Measurements from ENCODE around the gene ERC2.

ERC2 gene

GRCh38 chr3:55770077-55770476 lies 698.2 kb downstream of the ERC2 start:
- DNase-seq, result no peak

- DNase-seq, result no peak
These were observed 701.5 kb downstream of the ERC2 start for GRCh38 chr3:55766753-55767152.

- DNase-seq, result no peak
These were observed 702.2 kb downstream of the ERC2 start for GRCh38 chr3:55765906-55766701.

DNA sequence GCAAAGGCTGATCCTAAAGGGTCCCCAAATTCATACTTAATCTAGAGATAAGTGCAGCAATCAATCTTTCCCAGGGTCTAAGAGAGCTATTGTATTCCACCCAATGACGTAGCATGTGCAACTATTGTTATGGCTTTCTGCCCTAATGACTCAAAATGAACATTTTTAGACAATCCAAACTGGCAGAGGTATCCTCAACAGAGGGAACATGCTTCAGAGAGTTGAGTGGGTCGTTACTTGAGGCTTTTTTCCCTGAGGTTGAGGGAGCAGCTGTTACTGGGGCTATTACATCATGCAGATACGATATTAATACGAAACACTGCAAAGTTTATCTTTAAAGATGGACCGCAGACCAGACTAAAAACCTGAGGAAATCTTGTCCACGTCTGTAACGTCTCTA lies 702.9 kb downstream of the ERC2 start:
- no peak for DNase-seq

GRCh38 chr3:55756976-55757375 lies 711.3 kb downstream of the ERC2 start:
- no peak for DNase-seq

GRCh38 chr3:55755516-55756205 lies 712.6 kb downstream of the ERC2 start:
- no peak for DNase-seq

DNA sequence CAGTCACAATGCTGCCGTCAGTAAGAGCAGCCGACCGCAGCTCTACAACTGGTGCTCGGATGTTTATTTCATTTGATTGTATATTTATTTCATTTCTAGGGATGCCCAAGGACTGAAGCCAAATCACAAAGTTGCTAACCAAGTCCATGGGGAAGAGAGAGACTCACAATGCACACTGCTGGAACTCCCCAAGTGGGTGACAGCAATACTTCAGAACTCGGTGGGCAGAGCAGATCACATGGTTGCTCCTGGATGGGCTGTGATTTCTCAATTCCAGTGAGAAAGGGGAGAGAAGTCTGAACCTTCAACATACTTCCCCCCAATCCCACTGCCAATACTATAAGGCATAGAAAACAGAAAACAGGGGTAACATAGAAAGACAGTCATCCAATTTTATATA lies 715.4 kb downstream of the ERC2 start:
- DNase-seq, result no peak

GRCh38 chr3:55751730-55752129 lies 716.5 kb downstream of the ERC2 start:
- no peak for DNase-seq

DNA sequence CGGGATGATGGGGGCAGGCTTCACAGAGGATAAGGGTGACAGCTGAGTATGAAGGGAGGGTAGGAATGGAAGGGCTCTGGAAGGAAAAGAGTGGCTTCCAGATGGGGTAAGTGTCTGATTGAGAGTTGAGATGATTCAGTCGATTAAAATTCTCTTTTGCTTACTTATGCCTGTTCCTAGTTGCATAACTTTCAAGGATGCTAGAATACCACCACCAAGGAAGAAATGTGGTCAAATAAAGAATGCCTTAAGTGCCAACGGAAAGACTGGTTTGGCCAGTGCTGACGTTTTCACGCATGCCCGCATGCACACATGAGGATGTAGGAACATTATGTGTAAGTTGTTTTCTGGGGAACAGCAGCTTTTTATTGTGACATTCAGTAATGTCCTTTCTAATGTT lies 717.7 kb downstream of the ERC2 start:
- no peak for DNase-seq

DNA sequence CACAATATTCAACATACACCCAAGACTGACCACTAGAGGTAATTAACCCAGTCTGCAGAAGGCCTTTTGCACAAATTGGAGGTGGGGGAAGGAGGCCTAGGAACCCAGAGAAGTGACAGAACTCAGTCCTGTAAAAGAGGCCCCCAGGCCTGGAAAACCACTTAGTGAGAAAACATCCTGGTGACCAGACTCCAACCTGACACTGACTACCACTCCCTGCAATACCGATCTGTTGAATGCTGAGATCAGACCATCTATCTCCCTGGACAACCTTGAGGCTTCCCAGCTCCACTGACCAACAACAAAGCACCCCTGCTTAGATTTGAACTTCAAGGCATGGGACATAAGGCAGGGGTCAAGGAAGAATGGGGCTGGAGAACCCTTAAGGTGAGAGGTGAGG lies 719.2 kb downstream of the ERC2 start:
- DNase-seq, result no peak

- DNase-seq, result no peak
These were observed 721.4 kb downstream of the ERC2 start for GRCh38 chr3:55746808-55747413.

DNA sequence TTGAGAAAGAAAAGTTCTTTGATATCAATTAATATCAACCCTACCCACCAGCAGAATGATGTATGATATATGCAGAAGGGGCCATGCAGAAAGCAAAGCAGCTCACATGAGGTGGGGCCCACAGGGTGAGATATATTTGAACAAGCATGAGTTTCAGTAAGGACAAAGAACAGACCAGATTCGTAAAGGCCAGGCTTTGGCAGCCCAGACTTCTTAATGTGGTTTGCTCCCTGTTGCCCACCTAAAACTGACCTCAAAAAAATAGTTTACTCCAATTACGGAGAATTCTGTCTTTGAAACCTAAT lies 725.5 kb downstream of the ERC2 start:
- DNase-seq, result no peak

GRCh38 chr3:55742022-55742831 lies 726.0 kb downstream of the ERC2 start:
- no peak for DNase-seq

- no peak for DNase-seq
These were observed 731.1 kb downstream of the ERC2 start for GRCh38 chr3:55737186-55737585.

GRCh38 chr3:55735976-55736375 lies 732.3 kb downstream of the ERC2 start:
- DNase-seq, result no peak

DNA sequence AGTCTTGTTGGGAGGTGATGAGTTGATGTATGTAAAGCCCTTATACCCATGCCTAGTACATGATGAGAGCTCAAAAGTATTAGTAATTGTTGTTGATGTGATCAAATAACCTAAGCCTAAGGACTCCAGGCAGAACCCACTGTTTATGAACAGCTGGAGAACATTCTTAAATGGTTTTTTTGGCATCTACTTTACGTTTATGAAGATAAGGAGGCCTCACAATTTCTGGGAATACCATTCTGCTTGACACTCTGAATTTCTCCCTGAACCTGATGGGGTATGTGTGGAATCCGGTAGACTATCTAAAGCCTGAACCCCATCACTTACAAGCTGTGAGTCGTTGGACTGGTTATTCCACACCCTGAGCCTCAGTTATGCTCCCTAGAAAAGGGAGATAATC lies 736.5 kb downstream of the ERC2 start:
- DNase-seq, result no peak

GRCh38 chr3:55729546-55729945 lies 738.7 kb downstream of the ERC2 start:
- no peak for DNase-seq

DNA sequence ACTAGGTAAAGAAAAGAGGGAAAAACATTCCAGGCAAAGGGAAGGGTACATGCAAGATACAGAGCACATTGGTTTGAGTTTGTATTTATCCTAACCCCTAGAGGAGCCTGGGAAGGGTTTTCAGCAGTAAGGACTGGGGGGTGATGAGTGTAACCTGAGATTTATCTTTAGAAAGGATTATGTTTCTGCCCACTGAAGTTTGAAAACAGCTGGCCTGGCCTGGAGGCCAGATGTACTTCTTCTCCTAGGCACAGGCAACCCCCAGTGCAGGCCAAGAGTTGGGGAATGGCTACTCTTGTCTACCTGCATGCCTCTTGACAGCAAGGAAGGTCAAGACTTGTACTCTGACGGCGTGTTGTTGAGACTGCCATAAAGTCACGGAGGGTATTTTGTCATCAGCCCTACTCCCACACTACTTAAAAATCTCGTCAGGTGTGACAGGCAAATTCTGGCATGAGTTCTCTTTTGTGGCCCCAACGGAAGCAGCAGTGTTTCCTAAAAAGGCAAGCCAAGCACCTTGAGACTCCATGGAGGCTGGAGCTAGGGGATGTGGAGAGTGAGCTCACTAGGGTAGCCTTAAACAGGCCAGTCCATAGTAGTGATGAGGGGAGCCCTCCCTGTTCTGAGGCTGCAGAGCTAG lies 739.7 kb downstream of the ERC2 start:
- DNase-seq, result no peak

GRCh38 chr3:55726501-55726775 lies 741.8 kb downstream of the ERC2 start:
- DNase-seq, result no peak

DNA sequence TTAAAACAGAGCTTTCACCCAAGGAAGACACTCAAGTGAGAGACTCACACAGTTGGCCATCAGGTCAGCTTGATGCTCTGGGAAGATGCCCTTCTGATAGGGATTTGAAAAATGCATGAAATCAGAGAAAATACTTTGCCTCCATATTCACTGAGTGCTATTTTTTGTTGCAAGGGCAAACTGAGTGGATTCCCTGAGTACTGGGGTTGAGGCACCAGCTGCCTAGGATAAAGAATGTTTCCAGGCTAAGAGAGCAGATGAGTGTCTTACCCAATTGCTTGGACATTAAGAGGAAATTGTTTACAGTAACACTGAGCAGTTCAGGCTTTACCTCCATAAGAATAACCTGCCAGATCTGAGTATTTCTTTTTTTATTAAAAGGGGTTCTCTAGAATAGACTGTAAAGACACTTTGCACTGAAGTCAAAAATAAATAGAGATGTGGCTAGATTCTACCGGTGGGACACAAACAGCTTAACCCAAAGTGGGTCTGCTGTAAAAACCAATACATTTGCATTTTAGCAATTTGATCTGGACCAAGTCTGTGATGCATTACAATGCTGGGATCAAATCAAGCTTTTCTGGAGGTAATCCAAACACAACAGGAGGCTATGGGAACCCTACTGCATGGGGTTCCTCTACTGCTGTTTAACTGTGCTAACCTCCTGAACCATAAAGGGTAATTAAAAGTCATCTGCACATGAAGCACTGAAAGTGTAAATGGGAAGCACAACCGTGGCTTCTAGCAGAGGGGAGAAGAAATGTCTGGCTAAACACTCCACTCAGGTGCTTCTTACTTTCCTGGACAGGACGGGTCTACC lies 742.4 kb downstream of the ERC2 start:
- DNase-seq, result no peak

GRCh38 chr3:55724821-55725220 lies 743.4 kb downstream of the ERC2 start:
- DNase-seq, result no peak

DNA sequence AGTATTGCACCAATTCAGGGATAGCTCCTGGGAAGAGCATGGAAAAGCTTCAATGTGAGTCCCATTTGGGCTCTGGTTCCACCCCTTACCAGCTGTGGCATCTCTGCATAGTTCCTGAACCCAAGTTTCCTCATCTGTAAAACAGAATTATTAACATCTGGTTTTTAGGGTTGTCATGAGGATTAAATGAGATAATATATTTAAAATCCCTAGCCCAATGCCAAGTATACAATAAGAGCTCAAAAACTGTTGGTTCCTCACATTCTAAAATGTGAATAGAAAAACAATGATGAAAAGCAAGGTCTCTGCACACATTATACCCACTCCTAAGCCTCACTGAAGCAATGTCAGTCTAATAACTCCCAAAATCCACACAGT lies 743.9 kb downstream of the ERC2 start:
- no peak for DNase-seq
